HG03025 (cell line): Measurements from ENCODE around the gene PDZD2.
A peak's percentile ranks its signal among the peaks of the same experiment; 100 is the strongest.

Source experiments
- ATAC-seq: cut with Tn5 transposase; IDR thresholded peaks from one replicate; pipeline ENCODE4 v1.9.1; 2021; ENCODE audit warnings: mild to moderate bottlenecking, moderate library complexity; ENCODE audit not compliant: unreplicated experiment, low FRiP score

The PDZD2 gene

DNA sequence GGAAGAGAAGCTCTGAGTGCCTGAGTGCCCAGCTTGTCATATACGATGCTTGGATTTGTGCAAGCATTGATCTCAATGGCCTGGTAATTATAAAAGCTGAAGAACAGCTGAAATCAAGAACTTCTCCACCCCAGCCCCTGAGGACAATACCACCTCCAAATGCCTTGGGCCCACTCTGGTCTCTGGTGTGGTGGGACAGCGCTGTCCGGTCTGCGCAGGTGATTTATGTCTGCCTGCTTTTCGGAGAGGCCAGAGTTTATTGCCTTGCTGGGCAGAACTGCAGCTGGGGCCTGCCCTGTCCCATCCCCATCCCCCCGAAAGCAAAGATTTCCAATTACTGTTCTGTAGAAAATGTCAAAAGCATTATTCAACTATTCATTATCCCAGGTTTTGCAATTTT, 1.1 kb upstream of the PDZD2 start:
- ATAC-seq = no peak

DNA sequence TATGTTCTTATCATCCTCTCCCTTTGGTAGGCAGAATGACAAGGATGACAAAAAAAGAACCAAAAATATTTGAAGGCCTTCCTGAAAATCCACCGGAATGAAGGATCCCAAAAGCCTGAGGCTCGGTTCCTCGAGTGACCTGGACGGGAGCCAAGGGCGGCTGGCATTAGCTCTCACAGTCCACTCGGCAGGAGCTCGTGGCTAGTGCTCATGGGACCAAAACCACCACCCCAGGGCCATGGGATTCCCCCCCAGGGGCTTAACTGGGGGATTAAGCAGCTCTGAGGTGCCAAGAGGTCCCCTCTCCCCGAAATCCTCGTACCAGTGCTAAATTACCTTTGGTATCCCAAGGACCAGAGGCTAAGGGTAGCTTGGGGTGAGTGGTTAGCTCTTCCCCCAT, 586 bp upstream of the PDZD2 start:
- ATAC-seq = peak; percentile 10

DNA sequence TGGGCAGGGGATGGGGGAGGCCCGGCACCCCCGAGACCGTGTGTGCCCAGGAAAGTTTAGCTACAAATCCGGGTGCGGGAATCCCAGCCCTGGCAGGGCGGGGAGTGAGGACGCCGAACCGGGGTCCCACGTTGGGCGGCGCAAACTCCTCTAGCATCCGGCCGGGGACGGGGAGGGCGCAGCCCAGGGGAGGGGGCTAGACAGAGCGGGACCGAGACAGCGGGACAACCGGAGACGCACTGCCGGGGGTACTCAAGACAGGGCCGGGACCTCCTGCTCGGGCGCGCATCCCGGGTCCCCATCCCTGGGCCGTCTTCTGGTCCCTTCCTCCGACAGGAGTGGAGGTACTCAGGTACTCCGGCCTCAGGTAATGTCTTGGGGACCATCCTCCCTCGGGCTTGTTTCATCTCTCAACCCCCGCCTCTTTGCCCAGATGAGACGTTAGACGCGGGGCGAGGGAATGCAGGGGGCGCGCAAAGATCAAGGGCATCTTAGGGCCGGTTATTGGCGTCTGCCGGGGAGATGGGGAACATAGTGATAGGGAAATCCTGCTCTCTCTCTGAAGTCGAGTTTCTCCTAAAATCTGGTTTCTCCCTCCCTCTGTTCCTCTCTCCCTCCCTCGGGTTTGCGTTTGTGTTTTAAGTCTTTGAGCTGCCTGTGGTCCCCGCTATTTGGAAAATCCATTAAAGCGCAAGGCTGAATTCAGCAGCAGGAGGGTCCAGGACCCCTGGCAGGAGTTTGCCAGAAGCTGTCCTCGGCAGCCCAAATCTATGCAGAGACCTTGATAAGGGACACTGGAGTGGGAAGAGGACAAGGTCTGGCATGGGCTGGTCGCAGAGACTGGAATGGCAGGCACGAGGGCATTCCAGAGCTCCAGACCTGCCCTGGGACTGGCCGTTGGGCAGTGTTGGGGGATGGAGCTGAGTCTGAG, 815 bp downstream of the PDZD2 start:
- ATAC-seq = no peak

DNA sequence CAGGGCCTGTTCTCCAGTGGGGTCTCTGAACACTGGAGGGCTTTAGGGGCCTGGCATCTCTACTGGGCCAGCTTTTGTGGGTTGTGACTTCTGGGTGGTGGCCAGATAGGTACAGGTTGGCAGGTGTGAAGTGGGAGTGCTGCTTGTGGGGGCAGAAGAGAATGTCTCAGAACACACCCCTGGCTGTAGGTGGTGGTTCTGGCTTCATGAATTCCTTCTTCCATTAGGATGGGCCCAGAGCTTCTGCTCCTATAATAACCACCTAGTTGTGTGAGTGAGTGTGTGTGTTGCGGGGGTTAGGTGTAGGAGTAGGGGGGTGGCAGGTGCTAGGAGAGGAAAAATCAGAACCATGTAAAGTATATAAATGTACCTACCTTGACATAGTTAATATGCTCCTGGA, 1.6 kb downstream of the PDZD2 start:
- no peak for ATAC-seq

DNA sequence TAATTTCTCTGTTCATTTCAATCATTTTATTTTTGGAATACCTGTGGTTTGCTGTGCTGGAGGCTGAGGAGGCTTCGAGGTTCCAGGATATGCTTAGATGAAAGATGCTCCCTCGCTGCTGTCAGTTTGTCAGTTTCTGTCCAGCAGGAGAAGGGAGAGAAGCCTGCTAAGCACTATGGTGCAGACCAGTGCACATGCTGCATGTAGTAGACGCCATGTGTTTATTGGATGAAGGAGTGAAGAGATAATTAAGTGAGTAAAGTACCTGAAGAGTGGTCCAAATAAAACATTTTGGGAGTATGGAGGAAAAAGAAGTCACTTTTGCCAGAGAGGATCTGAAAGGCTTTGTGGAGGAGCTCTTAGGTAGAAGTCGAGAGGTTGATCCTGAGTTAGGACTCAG, 2.1 kb downstream of the PDZD2 start:
- no peak for ATAC-seq

DNA sequence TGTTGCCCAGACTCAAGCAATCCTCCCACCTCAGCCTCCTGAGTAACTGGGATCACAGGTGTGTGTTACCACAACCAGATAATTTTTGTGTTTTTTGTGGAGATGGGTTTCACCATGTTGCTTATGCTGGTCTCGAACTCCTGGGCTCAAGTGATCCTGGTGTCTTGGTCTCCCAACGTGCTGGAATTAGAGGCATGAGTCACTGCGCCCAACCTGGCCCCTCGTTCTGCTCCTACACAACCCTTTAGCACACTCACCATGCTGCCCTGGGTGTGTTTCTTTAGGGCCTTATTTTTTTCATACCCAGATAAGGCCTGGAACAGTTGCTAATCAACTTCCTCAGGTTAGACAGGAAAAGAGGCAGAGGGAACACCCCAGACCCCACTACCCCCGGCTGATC, 2.6 kb downstream of the PDZD2 start:
- ATAC-seq = no peak

DNA sequence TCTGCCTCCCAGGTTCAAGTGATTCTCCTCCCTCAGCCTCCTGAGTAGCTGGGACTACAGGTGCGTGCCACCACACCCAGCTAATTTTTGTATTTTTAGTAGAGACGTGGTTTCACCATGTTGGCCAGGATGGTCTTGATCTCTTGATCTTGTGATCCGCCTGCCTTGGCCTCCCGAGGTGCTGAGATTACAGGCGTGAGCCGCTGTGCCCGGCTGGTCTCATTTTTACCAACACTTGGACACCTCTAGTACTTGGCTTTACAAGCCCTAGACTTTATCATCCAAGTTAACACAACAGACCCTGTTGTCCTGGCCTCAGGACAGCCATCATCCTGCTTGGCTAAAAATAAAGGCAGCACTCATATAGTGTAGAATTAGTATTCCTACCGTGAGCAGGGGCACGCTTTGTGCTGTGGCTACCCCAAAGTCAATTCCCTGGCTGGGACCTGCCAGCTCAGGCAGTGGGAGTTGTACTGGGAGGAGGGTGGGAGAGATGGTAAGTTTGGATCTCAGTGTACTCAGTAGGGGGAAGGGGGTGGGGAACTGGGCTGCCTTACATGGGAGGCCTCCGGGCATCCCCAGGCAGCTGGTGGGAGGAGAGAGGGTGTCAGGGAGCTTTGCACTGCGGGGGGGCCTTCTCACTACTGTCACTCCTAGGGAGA, 6.6 kb downstream of the PDZD2 start:
- ATAC-seq = no peak

DNA sequence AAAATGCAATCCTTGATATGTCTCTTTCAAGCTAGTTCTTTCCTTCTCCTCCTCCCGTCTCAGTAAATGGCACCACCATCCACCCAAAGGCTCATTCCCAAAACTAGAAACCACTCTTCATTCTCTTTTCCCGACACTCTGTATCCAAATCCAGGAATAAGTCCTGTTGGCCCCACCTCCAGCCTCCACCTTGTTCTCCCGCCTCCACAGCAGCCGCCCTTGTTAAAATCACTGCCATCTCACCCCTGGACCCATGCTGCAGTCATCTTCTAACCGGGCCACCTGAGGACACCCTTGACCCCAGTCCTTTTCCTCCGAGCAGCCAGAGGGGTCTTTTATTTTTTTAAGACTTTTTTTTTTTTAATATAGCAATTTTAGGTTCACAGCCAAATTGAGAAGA, 9.4 kb downstream of the PDZD2 start:
- no peak for ATAC-seq

DNA sequence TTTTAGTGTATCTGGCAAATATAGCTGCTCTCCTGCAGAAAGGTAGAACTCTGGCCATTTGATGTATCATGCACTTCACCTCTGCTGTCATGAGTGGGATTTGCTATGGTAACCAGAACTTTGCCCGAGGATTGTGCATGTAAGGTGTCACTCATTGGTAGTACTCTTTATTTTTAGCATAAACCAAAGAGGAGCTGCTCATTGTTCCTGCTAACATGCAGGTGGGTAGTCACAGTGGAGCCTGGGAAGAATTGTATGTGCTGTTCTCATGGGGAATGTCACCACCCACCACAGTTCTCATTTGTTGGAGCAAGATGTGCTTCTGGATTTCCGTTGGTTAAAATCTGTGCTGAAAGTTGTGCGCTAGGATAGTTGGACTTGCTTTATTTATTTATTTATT, 12.3 kb downstream of the PDZD2 start:
- ATAC-seq = no peak

DNA sequence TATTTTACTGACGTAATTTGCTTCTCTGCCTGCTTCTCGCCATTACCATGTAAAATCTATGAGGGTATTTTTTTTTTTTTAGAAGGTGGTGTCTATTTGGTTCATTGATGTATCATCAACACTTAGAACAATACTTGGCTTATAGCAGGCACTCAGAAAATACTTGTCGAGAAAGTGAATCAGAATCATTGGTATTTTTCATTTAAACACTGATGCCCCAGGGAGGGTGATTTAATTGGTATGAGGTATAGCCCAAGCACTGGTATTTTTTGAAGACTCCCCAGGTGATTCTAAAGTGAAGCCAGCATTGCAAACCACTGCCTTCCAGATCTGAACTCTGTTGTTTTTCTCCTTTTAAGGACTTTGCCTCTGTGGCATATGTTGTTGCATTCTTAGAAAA, 16.6 kb downstream of the PDZD2 start:
- no peak for ATAC-seq

DNA sequence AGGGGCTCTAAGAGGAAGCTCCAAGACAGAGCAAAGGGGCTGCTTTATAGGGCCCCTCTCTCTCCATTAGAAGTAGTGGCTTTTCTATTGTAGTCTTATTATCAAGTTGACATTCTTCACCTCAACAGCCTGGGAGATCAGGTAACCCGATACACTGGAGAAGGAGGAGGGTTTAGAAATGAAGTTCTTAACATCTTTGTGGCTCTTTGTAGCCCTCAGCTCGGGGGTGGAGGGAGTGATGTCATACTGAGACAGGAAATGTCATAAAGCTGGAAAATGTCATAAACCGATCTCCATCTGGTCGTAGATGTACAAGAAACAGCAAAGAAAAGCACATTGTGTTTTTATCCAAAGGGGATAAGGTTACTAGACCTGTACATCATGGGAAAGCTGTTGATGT, 17.9 kb downstream of the PDZD2 start:
- ATAC-seq = no peak

DNA sequence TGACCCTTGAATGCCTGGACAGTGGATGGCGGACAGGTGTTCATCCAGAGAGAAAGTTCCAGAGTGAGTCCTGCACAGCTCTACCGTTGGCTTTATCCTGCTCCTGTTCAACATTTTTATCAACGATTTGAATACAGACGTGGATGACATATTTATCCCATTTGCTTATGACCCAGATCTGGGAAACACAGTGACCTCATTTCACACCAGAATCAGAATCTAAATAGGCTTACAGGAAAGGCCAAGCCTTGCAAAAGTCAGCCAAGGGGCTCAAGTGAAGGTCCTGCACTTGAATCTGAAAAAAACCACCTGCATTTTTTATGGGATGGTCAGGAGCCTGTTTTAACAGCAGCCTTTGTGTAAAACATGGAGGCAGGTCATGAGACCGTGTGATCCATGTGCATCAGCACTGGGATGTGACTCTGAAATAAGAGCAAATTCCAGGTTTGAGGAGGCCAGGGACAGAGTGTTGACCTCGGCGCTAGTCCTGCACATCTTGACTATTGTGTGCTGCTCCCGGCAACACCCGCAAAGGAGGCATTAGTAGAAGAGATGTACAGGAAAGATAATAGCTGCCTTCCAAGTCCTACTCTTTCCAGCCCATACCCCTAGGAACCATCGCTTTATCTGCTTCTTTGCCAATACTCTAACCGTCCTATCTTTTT, 18.5 kb downstream of the PDZD2 start:
- no peak for ATAC-seq

DNA sequence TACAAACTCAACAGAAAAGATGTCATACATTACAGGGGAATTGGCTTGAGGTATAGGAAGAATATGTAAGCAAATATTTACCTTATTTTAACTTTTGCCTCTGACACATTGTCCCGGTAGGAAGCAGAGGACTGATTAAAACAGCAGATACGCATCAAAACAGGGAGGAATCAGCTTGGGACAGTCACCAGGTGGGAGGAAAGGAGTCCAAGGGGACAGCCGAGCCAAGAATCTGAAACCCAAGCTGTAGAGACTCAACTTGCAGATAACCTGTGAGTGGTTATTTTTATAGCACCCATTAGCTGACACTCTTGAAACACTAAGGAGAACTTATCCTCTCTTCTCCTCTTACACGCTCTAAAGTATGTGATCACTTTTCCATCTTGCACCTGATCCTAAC, 22.3 kb downstream of the PDZD2 start:
- no peak for ATAC-seq

DNA sequence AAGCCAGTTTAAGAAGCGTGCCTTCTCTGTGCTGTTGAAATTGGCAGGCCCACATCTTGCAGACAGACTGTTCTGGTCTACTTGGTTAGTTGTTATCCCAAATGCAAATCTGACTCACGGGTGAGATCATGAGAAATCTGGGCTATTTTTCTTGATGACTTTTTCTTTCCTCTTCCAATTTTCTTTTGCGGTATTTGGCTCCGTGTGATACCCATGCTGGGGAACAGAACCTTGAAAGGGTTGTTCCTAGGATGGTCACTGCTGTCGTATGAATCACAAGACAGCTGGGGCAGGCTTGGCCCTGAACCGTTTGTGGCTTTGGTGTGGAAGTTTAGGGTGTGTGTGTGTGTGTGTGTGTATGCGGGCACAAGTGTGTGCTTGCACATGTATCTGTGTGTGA, 24.6 kb downstream of the PDZD2 start:
- ATAC-seq = no peak

DNA sequence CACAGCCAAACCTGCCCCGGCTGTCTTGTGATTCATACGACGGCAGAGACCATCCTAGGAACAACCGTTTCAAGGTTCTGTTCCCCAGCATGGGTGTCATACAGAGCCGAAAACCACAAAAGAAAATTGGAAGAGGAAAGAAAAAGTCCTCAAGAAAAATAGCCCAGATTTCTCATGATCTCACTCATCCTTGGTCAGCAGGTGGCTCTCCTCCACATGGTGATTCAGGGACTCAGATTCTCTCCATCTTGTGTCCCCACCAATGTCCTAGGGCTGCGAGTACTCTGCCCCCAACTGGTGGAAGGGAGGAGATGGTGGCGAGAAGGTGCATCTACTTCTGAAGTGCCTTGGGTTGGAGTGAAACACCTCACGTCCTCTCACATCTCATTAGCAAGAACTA, 25.6 kb downstream of the PDZD2 start:
- ATAC-seq = no peak

DNA sequence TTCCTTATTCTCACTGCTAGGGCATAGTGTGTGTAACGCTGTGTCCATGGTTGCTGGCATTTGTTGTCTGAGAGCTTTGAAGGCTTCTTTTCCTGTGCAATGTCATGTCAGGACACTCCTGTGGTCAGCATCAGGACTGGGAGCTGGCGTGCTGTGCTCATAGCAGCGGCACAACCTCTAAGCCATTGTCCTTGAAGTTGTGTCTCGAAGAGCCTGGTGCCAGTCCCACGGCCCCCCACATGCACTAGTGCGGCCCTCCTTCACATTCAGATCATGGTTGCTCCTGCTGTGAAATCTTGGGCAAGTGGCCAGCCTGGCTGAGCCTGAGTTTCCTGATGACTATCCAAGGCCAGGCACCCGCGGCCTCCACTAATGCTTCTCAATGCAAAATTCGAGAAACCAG, 32.4 kb downstream of the PDZD2 start:
- ATAC-seq = no peak

DNA sequence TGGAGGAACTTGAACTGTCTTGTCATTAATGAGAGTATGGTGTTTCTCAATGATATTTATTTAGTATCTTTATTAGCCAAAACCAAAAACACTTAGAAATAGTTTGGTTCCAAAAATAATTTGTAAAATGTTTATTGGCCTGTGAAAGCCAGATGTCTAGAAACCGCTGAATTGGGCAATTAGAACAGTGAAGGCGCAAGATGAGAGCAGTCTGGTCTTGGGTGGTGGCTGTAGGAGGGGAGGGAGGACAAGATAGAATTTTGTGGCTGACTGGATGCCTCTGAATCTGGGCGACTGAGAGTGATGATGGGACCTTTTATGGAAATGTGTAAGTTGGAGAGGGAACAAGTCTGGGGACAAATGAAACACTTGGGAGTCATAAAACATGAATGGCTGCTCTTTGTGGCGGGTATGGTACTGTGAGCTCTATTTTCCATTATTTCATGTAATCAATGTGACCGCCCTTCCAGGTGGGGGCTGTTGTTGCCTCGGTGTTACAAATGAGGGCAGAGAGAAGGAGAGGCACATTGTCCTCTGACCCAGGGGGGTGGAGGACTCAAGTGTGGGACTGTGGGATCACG, 35.5 kb downstream of the PDZD2 start:
- ATAC-seq = no peak

DNA sequence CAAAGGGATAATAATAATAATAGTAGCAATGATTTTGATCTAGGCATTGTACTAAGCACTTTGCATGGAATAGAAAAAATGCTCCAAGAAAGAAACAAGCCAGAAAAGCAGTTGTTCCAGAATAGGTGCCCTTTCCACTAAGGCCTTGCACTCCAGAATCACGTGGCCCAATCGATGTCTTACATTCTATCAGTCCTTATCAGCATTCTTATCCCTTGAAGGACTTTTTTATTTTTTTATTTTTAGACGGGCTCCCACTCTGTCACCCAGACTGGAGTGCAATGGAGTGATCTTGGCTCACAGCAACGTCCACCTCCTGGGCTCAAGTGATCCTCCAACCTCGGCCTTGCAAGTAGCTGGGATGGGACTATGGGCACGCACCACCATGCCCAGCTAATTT, 36.5 kb downstream of the PDZD2 start:
- no peak for ATAC-seq

DNA sequence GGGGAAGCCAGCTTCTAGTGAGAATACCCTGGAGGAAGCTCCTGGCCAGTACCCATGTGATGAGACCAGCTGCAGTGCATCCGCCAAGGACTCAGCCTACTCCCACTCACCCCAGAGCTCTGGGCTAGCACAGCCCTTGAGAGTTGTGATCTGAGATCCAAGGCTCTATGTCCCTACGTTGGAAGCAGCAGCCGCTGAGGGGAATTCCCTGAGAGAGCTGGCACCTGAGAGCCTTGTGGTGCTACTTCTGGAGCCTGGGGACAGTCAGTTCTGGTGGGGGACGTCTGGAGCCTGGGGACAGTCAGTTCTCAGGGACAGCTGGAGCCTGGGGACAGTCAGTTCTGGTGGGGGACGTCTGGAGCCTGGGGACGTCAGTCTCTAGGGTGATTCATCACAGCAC, 39.2 kb downstream of the PDZD2 start:
- ATAC-seq = no peak

DNA sequence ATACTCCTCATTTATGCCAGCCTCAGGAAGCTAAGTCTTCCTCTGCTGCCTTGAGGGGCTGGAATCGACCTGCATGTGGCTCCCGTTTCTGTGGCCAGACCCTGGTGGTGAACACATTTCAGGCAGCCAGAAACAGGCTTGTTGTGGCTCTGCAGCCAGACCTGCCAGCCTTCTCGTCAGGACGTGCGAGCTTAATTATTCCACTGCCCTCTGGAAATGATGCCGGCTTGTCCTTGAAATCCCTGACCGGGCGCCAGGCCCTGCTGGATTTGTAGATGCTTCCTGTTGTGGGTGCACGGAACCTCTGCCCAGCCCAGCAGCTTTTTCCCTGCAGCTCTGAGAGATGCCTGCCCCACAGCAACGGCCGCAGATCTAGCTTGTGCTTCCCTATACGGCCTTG, 41.6 kb downstream of the PDZD2 start:
- no peak for ATAC-seq

DNA sequence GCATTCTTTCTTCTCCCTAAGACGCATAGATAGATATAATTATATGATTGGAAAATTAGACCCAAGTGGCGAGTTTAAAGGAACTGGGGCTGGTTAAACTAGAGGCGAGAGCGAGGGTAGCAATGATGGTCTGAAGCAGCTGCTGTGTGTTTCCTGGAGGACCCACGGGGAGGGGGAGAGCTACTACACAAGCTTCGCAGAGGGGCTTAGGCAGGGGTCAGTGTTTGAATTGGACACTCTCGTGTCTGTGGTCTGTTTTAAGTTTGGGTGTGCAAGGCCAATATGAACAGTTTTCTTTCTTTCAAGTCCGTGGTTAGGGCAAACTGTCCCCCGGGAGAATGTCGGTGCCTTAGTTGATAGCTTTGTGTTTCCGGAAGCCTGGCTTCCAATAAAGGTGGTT, 43.1 kb downstream of the PDZD2 start:
- ATAC-seq = no peak
